Hepatic stellate cell (primary cell): ENCODE results near the gene SUN1.
"Not testable (repeated sequence)": the region's sequence is repeated elsewhere in the genome, so short reads cannot be mapped to it uniquely, and the experiment has no call there.

Experiments used
- DNase-seq: peaks from one replicate; pipeline ENCODE4 v3.0.0; 2011; ENCODE audit warnings: low spot score

Gene SUN1

GRCh38 chr7:920351-921070 lies 88.2 kb downstream of the SUN1 start:
- DNase-seq: no peak

- no peak for DNase-seq
These were observed 88.8 kb downstream of the SUN1 start for GRCh38 chr7:921071-921461.

GRCh38 chr7:921581-922333 lies 89.5 kb downstream of the SUN1 start:
- DNase-seq: no peak

GRCh38 chr7:922334-923107 lies 90.2 kb downstream of the SUN1 start:
- no peak for DNase-seq

GRCh38 chr7:923108-924041 lies 91.1 kb downstream of the SUN1 start:
- DNase-seq: peak; percentile 71

GRCh38 chr7:924042-924441 lies 91.8 kb downstream of the SUN1 start:
- not testable (repeated sequence) for DNase-seq
